Mesothelial cell of epicardium (in vitro differentiated cells): Measurements from ENCODE around the gene CAPN11. TPM values are rescaled to one million over a fixed set of nuclear protein-coding genes. Genes with fewer than 3 reads are reported as not detected.
A peak's percentile ranks its signal among the peaks of the same experiment; 100 is the strongest.
"Not testable (repeated sequence)": the region's sequence is repeated elsewhere in the genome, so short reads cannot be mapped to it uniquely, and the experiment has no call there.

Experiments used
- DNase-seq, 2 experiments: peaks; one replicate each; pipeline ENCODE4 v3.0.0; 2021; ENCODE audit warnings: low spot score in 2 of 2; ENCODE audit not compliant: unreplicated experiment in 2 of 2
- H3K27ac Mint-ChIP-seq: 2 replicates; pipeline ENCODE4 v1.8.0; 2021; ENCODE audit warnings: mixed read lengths
- H3K27me3 Mint-ChIP-seq: 2 replicates; pipeline ENCODE4 v1.8.0; 2021; ENCODE audit warnings: low read depth, mixed read lengths
- H3K36me3 Mint-ChIP-seq: 2 replicates; pipeline ENCODE4 v1.8.0; 2021; ENCODE audit warnings: mixed read lengths
- H3K4me1 Mint-ChIP-seq: 2 replicates; pipeline ENCODE4 v1.8.0; 2021; ENCODE audit warnings: mixed read lengths
- H3K4me3 Mint-ChIP-seq: 2 replicates; pipeline ENCODE4 v1.8.0; 2021; ENCODE audit warnings: mild to moderate bottlenecking, moderate library complexity, mixed read lengths
- H3K9me3 Mint-ChIP-seq: 2 replicates; pipeline ENCODE4 v1.8.0; 2021; ENCODE audit warnings: mixed read lengths
- CTCF ChIP-seq: fragments of 200-600 bp; sonication (generic); IDR thresholded peaks from one replicate; pipeline ENCODE4 v1.5.0; 2021; ENCODE audit warnings: antibody characterized with exemption; ENCODE audit not compliant: unreplicated experiment
- total RNA-seq: library from RNA; stranded (reverse); gene quantifications from 3 replicates; pipeline ENCODE4 v1.2.1, GENCODE V29; 2021

CAPN11 gene
- total RNA-seq, 1 donor from 2014 or later, result not detected

GRCh38 chr6:44230034-44230675, 71.5 kb downstream of the CAPN11 start:
- Mint-ChIP-seq H3K27me3 (peaks cover 2% of the 10 kb centered on the region), H3K27ac (no peak overlapping the region), H3K4me3 (no peak overlapping the region), H3K36me3 (no peaks in the 10 kb centered on the region), H3K4me1 (peaks cover 51% of the 10 kb centered on the region), H3K9me3 (no peaks in the 10 kb centered on the region)
- no peak for TF ChIP-seq CTCF
- DNase-seq, result no peak

- DNase-seq, H3K36me3 Mint-ChIP-seq, H3K4me3 Mint-ChIP-seq, H3K27ac Mint-ChIP-seq, H3K9me3 Mint-ChIP-seq, H3K27me3 Mint-ChIP-seq: not testable (repeated sequence)
- H3K4me1 Mint-ChIP-seq, result peaks cover 51% of the 10 kb centered on the region
Observed at GRCh38 chr6:44231426-44231825, 72.8 kb downstream of the CAPN11 start.

DNA sequence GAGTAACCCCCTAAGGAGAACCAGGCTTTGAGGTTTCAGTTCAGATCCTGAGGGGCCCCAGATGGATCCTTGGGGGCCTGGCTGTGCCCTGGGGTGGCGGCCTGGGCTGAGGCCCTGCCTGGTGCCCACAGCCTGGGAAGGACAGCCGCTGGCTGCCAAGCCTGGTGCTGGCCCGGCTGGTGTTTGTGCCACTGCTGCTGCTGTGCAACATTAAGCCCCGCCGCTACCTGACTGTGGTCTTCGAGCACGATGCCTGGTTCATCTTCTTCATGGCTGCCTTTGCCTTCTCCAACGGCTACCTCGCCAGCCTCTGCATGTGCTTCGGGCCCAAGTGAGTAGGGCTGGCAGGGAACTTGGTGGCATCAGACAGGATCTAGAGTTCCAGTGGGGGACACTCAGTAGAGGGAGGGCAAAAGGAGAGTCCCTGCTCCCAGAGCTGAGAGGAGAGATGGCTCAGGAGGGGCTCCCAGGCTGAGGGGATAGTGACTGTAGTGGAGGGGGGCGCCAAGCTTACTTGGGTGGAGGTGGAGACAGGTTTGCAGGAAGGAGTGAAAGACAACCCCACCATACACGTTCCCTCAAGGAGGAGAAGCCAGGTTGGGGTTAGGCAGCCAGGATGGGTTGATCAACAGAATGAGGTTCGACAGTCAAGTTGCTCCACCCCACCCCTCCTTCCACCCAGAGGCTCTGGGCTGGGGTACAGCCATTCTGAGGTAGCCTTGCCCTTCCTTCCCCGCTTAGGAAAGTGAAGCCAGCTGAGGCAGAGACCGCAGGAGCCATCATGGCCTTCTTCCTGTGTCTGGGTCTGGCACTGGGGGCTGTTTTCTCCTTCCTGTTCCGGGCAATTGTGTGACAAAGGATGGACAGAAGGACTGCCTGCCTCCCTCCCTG, 74.3 kb downstream of the CAPN11 start:
- H3K4me1 Mint-ChIP-seq, result peaks cover 42% of the 10 kb centered on the region
- no peaks in the 10 kb centered on the region for H3K27me3 Mint-ChIP-seq
- no peak overlapping the region for H3K4me3 Mint-ChIP-seq
- H3K36me3 Mint-ChIP-seq, result no peaks in the 10 kb centered on the region
- H3K9me3 Mint-ChIP-seq, result no peaks in the 10 kb centered on the region
- no peak for TF ChIP-seq CTCF
- H3K27ac Mint-ChIP-seq, result no peak overlapping the region
- no peak for DNase-seq

DNA sequence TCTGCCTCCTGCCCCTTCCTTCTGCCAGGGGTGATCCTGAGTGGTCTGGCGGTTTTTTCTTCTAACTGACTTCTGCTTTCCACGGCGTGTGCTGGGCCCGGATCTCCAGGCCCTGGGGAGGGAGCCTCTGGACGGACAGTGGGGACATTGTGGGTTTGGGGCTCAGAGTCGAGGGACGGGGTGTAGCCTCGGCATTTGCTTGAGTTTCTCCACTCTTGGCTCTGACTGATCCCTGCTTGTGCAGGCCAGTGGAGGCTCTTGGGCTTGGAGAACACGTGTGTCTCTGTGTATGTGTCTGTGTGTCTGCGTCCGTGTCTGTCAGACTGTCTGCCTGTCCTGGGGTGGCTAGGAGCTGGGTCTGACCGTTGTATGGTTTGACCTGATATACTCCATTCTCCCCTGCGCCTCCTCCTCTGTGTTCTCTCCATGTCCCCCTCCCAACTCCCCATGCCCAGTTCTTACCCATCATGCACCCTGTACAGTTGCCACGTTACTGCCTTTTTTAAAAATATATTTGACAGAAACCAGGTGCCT, 75.0 kb downstream of the CAPN11 start:
- peaks cover 42% of the 10 kb centered on the region for H3K4me1 Mint-ChIP-seq
- H3K9me3 Mint-ChIP-seq, result no peaks in the 10 kb centered on the region
- H3K36me3 Mint-ChIP-seq, result no peaks in the 10 kb centered on the region
- H3K27ac Mint-ChIP-seq, result peak overlapping the region; percentile 84
- DNase-seq, result no peak
- no peaks in the 10 kb centered on the region for H3K27me3 Mint-ChIP-seq
- H3K4me3 Mint-ChIP-seq, result no peak overlapping the region
- TF ChIP-seq CTCF, result no peak

Other genes with a start within 250 kb of the CAPN11 start
- 46.9 to 50.9 TPM (median 49.5 TPM) in 3 replicates for gene MRPL14, start 31.4 kb upstream of the CAPN11 start, total RNA-seq
- gene TMEM63B, start 31.3 kb upstream of the CAPN11 start, total RNA-seq, result 44.7 to 54.9 TPM (median 49.3 TPM) in 3 replicates
- gene MYMX, start 58.1 kb downstream of the CAPN11 start, total RNA-seq, result not detected in 3 replicates
- gene SLC29A1, start 64.8 kb downstream of the CAPN11 start, total RNA-seq, result 13.2 to 13.9 TPM (median 13.9 TPM) in 3 replicates
- gene HSP90AB1, start 88.3 kb downstream of the CAPN11 start, total RNA-seq, result 992 to 1,038 TPM (median 1,015 TPM) in 3 replicates
- 33.4 to 38.2 TPM (median 37.1 TPM) in 3 replicates for gene SLC35B2, start 98.7 kb downstream of the CAPN11 start, total RNA-seq
- 8.9 to 9.7 TPM (median 9.2 TPM) in 3 replicates for gene NFKBIE, start 106.7 kb downstream of the CAPN11 start, total RNA-seq
- 0.45 to 0.80 TPM (median 0.56 TPM) in 3 replicates for gene TMEM151B, start 111.6 kb downstream of the CAPN11 start, total RNA-seq
- gene AARS2, start 154.5 kb downstream of the CAPN11 start, total RNA-seq, result 31.6 to 33.5 TPM (median 33.4 TPM) in 3 replicates
- not detected in 3 replicates for gene SPATS1, start 183.8 kb downstream of the CAPN11 start, total RNA-seq
- 25.6 to 26.0 TPM (median 25.7 TPM) in 3 replicates for gene CDC5L, start 228.9 kb downstream of the CAPN11 start, total RNA-seq